Gastrocnemius medialis (tissue), 4 donors: ENCODE measurements around the gene SLC5A2. TPM values are rescaled to one million over a fixed set of nuclear protein-coding genes. Genes with fewer than 3 reads are reported as not detected.

ENCODE experiments used
- ATAC-seq, 2 donors: fragments of 150-250 bp; one replicate each; pipeline ENCODE4 v1.9.1; 2016
- DNase-seq, 2 donors: peaks; one replicate each; pipeline ENCODE4 v3.0.0-alpha.2; 2019
- H3K27ac ChIP-seq, 4 donors: fragments of 200-600 bp; sonication (generic); 1 replicate in 1 of 4; 2 replicates in 3 of 4; pipeline ENCODE4 v1.5.1; 2016 to 2018; ENCODE audit warnings: mild to moderate bottlenecking in 2 of 4, moderate library complexity in 1 of 4
- H3K27me3 ChIP-seq, 3 donors: fragments of 200-600 bp; sonication (generic) in 2 of 3; 1 replicate in 1 of 3; 2 replicates in 2 of 3; pipeline versions ENCODE4 v1.5.1 to v1.6.0; 2016 to 2019; ENCODE audit warnings: mild to moderate bottlenecking in 1 of 3, moderate library complexity in 1 of 3
- H3K36me3 ChIP-seq, 2 donors: fragments of 200-600 bp; sonication (generic) in 1 of 2; one replicate each; pipeline ENCODE4 v1.5.1; 2017 to 2018
- H3K4me1 ChIP-seq, 2 donors: fragments of 200-600 bp; sonication (generic) in 1 of 2; one replicate each; pipeline ENCODE4 v1.5.1; 2016 to 2017; ENCODE audit warnings: mild to moderate bottlenecking in 2 of 2
- H3K4me3 ChIP-seq, 4 donors: fragments of 200-600 bp; sonication (generic) in 3 of 4; 1 replicate in 1 of 4; 2 replicates in 3 of 4; pipeline ENCODE4 v1.5.1; 2016 to 2019; ENCODE audit warnings: mild to moderate bottlenecking in 2 of 4
- H3K9me3 ChIP-seq, 3 donors: fragments of 200-600 bp; sonication (generic) in 2 of 3; 1 replicate in 1 of 3; 2 replicates in 2 of 3; pipeline ENCODE4 v1.5.1; 2016 to 2019
- POLR2A ChIP-seq, 2 donors: fragments of 450-650 bp; IDR thresholded peaks; one replicate each; pipeline ENCODE4 v1.6.1; 2017; ENCODE audit warnings: antibody characterized with exemption in 2 of 2, mild to moderate bottlenecking in 2 of 2, moderate library complexity in 2 of 2
- in situ Hi-C, 4 donors: fragments of 200-750 bp; cut with MboI; loops; one replicate each; pipeline versions ENCODE4 v1.15.0 to v1.8.0; 2017; ENCODE audit warnings: low sequenced_read_pairs in 4 of 4
- intact Hi-C: fragments of 100-400 bp; cut with DNase I; formaldehyde crosslinking; loops from one replicate; pipeline ENCODE4 v1.15.1; 2023; ENCODE audit warnings: low total_unique reads
- total RNA-seq, 4 donors: library from RNA; depleted of rRNA; stranded (reverse); fragments of >200 nt; gene quantifications; one replicate each; pipeline versions ENCODE4 v1.1.0 to v1.2.3, GENCODE V29; 2016
- TF ChIP-seq, protein P1 (sequence below), 5 experiments: fragments of 450-650 bp in 3 of 5; fragments of 200-600 bp in 2 of 5; sonication (generic) in 2 of 5; IDR thresholded peaks in 4 of 5; conservative IDR thresholded peaks in 1 of 5; 1 replicate in 4 of 5; 2 replicates in 1 of 5; pipeline ENCODE4 v1.5.1; 2016 to 2019; ENCODE audit warnings: antibody characterized with exemption in 5 of 5, mild to moderate bottlenecking in 3 of 5, moderate library complexity in 3 of 5

The SLC5A2 gene
- total RNA-seq, 4 donors from 2014 or later, result not detected

DNA sequence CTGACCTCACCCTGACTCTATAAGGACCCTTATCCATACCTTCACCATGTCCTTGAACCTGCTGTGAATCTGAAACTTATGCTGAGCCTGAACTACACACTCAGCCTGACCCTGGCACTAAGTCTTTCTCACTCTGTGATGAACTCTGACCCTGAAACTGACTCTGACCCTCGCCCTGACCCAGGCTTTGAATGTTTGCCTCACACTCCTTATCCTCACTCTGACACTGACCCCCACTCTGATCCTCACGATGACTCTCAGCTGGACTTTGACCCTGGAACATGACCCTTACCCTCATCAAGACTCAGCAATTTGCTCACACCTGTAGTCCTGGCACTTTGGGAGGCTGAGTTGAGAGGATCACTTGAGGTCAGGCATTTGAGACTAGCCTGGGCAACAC is 49.2 kb downstream of the SLC5A2 start:
- no peak overlapping the region for H3K27ac ChIP-seq
- H3K9me3 ChIP-seq, result no peaks in the 10 kb centered on the region
- ATAC-seq (no peak), DNase-seq (no peak)
- intact Hi-C loops, result no loop called here
- H3K4me3 ChIP-seq, result no peak overlapping the region
- peaks cover 26 to 59% (median 41%) of the 10 kb centered on the region in 3 donors for H3K27me3 ChIP-seq
- no peaks in the 10 kb centered on the region for H3K36me3 ChIP-seq
- TF ChIP-seq, protein P1, sequence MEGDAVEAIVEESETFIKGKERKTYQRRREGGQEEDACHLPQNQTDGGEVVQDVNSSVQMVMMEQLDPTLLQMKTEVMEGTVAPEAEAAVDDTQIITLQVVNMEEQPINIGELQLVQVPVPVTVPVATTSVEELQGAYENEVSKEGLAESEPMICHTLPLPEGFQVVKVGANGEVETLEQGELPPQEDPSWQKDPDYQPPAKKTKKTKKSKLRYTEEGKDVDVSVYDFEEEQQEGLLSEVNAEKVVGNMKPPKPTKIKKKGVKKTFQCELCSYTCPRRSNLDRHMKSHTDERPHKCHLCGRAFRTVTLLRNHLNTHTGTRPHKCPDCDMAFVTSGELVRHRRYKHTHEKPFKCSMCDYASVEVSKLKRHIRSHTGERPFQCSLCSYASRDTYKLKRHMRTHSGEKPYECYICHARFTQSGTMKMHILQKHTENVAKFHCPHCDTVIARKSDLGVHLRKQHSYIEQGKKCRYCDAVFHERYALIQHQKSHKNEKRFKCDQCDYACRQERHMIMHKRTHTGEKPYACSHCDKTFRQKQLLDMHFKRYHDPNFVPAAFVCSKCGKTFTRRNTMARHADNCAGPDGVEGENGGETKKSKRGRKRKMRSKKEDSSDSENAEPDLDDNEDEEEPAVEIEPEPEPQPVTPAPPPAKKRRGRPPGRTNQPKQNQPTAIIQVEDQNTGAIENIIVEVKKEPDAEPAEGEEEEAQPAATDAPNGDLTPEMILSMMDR (IDR thresholded peaks at IDR 0.05 in 4 of 5, conservative IDR thresholded peaks at IDR 0.05 in 1 of 5), result no peak
- no peak for TF ChIP-seq POLR2A (IDR thresholded peaks at IDR 0.05)
- in situ Hi-C loops, result no loop called here
- H3K4me1 ChIP-seq, result peaks cover 0 to 4% of the 10 kb centered on the region in 2 donors

DNA sequence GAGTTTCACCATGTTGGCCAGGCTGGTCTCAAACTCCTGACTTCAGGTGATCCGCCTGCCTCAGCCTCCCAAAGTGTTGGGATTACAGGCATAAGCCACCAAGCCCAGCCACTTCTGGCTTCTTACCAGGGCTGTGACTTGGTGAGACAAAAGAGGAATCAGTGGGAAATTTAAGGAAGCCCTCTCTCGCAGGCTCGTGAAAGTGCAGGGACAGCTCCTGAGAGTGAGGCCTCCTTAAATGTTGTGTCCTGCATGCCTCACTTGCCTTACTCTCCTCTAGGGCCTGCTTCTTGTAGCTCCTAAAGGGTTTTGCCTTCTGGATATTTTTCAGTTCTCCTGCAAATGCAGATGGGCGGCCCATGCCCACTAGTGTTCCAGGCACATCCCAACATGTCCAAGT is 50.0 kb downstream of the SLC5A2 start:
- Histone ChIP-seq H3K9me3 (no peaks in the 10 kb centered on the region), H3K27ac (no peak overlapping the region), H3K4me1 (peaks cover 0 to 4% of the 10 kb centered on the region in 2 donors), H3K36me3 (no peaks in the 10 kb centered on the region), H3K4me3 (no peak overlapping the region), H3K27me3 (peaks cover 31 to 59% (median 45%) of the 10 kb centered on the region in 3 donors)
- DNase-seq (no peak), ATAC-seq (no peak)
- intact Hi-C loops, result no loop called here
- TF ChIP-seq, protein P1 (IDR thresholded peaks at IDR 0.05 in 4 of 5, conservative IDR thresholded peaks at IDR 0.05 in 1 of 5), result no peak
- TF ChIP-seq POLR2A (IDR thresholded peaks at IDR 0.05), result no peak
- in situ Hi-C loops, result no loop called here

DNA sequence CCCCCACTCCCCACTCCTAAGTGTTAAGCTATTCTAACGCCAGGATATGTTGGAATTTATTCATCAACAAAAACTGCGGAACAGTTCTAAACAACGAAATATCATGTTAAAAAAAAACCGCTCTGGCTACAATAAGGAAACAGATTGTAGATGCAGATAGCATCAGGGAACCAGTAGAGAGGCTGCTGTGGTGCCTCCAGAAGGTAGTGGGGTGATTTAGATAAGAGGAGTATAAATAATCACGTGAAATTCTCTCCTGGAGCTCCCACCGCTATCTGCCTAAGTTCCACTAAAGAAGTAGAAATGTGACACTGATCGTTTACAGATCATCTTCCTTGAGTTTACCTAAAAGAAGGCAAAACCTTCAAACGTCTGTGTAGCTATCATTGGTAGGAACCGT is 52.8 kb downstream of the SLC5A2 start:
- intact Hi-C loops (no loop called here), in situ Hi-C loops (no loop called here)
- no peaks in the 10 kb centered on the region for H3K4me1 ChIP-seq
- DNase-seq (no peak), ATAC-seq (no peak)
- no peak overlapping the region for H3K27ac ChIP-seq
- no peaks in the 10 kb centered on the region for H3K9me3 ChIP-seq
- no peaks in the 10 kb centered on the region for H3K36me3 ChIP-seq
- H3K4me3 ChIP-seq, result no peak overlapping the region
- peaks cover 35 to 53% (median 36%) of the 10 kb centered on the region in 3 donors for H3K27me3 ChIP-seq
- TF ChIP-seq, protein P1 (IDR thresholded peaks at IDR 0.05 in 4 of 5, conservative IDR thresholded peaks at IDR 0.05 in 1 of 5), result no peak
- TF ChIP-seq POLR2A (IDR thresholded peaks at IDR 0.05), result no peak

DNA sequence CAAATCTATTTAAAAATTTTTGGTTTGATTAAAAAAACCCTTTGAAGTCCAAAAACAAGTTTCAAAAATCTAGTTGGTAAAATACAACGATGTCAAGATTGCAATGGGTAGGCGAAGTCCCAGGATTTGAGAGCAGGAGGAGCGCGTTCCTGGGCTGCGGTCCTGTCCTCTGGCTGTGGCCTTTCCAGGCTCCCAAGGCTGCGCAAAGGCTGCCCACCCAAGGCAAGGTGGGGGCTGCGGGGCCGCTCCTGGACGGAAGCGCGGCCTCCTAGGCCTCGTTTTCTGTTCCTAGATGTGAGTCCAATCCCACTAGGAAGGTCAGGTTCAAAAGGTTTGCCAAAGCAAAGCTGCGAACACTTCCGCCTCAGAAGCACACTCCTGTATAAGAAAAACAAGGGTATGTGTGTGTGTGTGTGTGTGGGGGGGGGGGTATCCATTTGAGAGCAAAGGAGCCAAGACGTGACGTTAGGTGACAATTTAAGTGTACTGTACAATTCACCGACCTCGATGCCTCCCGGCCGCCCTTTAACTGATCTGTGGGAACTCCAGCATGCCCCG is 54.0 kb downstream of the SLC5A2 start:
- in situ Hi-C loops, result no loop called here
- ATAC-seq (no peak), DNase-seq (no peak)
- Histone ChIP-seq H3K36me3 (no peaks in the 10 kb centered on the region), H3K27ac (no peak overlapping the region), H3K9me3 (no peaks in the 10 kb centered on the region), H3K27me3 (peaks cover 35 to 41% (median 36%) of the 10 kb centered on the region in 3 donors), H3K4me3 (peak overlapping the region in 2 of 4 donors; percentile 15 to 33), H3K4me1 (no peaks in the 10 kb centered on the region)
- TF ChIP-seq, protein P1 (IDR thresholded peaks at IDR 0.05 in 4 of 5, conservative IDR thresholded peaks at IDR 0.05 in 1 of 5), result no peak
- no peak for TF ChIP-seq POLR2A (IDR thresholded peaks at IDR 0.05)
- intact Hi-C loops, result no loop called here
